Liver (tissue), 9 donors: ENCODE data around the gene NFU1. TPM values are rescaled to one million over a fixed set of nuclear protein-coding genes. Genes with fewer than 3 reads are reported as not detected.
"Not testable (repeated sequence)": the region's sequence is repeated elsewhere in the genome, so short reads cannot be mapped to it uniquely, and the experiment has no call there.

Source experiments
- DNase-seq: peaks from one replicate; pipeline ENCODE4 v3.0.0-alpha.2; 2017; ENCODE audit warnings: low spot score
- H3K27ac ChIP-seq, 2 donors: one replicate each; pipeline ENCODE4 v1.7.0; 2013; ENCODE audit warnings: inconsistent platforms in 2 of 2, low read length in 2 of 2, control low read depth in 1 of 2, low read depth in 1 of 2, mild to moderate bottlenecking in 1 of 2
- H3K27me3 ChIP-seq, 4 donors: one replicate each; pipeline versions ENCODE4 v1.6.1 to v1.7.0; 2013; ENCODE audit warnings: low read length in 3 of 4, inconsistent platforms in 1 of 4, mild to moderate bottlenecking in 1 of 4, moderate library complexity in 1 of 4; ENCODE audit not compliant: control insufficient read depth in 4 of 4, insufficient read depth in 4 of 4
- H3K36me3 ChIP-seq, 4 donors: one replicate each; pipeline versions ENCODE4 v1.6.1 to v1.7.0; 2013; ENCODE audit warnings: low read length in 3 of 4, mild to moderate bottlenecking in 3 of 4, low read depth in 1 of 4, moderate library complexity in 1 of 4; ENCODE audit not compliant: control insufficient read depth in 4 of 4, insufficient read depth in 3 of 4
- H3K4me1 ChIP-seq, 4 donors: one replicate each; pipeline versions ENCODE4 v1.6.1 to v1.7.0; 2013; ENCODE audit warnings: low read length in 3 of 4, mild to moderate bottlenecking in 3 of 4, moderate library complexity in 1 of 4; ENCODE audit not compliant: control insufficient read depth in 4 of 4, insufficient read depth in 4 of 4
- H3K4me3 ChIP-seq, 3 donors: one replicate each; pipeline versions ENCODE4 v1.6.1 to v1.7.0; 2013; ENCODE audit warnings: low read length in 3 of 3, control low read depth in 1 of 3, low read depth in 1 of 3, mild to moderate bottlenecking in 1 of 3
- H3K9ac ChIP-seq, 2 donors: one replicate each; pipeline ENCODE4 v1.7.0; 2013; ENCODE audit warnings: low read length in 2 of 2, mild to moderate bottlenecking in 2 of 2, moderate library complexity in 2 of 2, control low read depth in 1 of 2, low read depth in 1 of 2
- H3K9me3 ChIP-seq, 4 donors: one replicate each; pipeline versions ENCODE4 v1.6.1 to v1.7.0; 2013; ENCODE audit warnings: low read length in 3 of 4; ENCODE audit not compliant: control insufficient read depth in 4 of 4
- ATF3 ChIP-seq: IDR thresholded peaks from 2 replicates; pipeline ENCODE4 v1.6.1; 2016; ENCODE audit warnings: antibody characterized with exemption
- CTCF ChIP-seq: fragments of 150-350 bp; IDR thresholded peaks from 2 replicates; pipeline ENCODE4 v1.5.1; 2017; ENCODE audit warnings: improper control_type of control experiment, low read depth, low read length; ENCODE audit not compliant: missing input control
- EGR1 ChIP-seq, 2 donors: IDR thresholded peaks; 2 replicates each; pipeline ENCODE4 v1.6.1; 2016 to 2018; ENCODE audit warnings: antibody characterized with exemption in 2 of 2, low read depth in 2 of 2
- FOXA1 ChIP-seq: IDR thresholded peaks from 2 replicates; pipeline ENCODE4 v1.6.1; 2016; ENCODE audit warnings: antibody characterized with exemption
- FOXA2 ChIP-seq: IDR thresholded peaks from 2 replicates; pipeline ENCODE4 v1.6.1; 2016; ENCODE audit warnings: antibody characterized with exemption
- HNF4A ChIP-seq, 2 donors: conservative IDR thresholded peaks; 2 replicates each; pipeline ENCODE4 v1.6.1; 2016; ENCODE audit warnings: antibody characterized with exemption in 2 of 2, mild to moderate bottlenecking in 2 of 2
- JUND ChIP-seq, 2 donors: IDR thresholded peaks; 2 replicates each; pipeline ENCODE4 v1.6.1; 2016; ENCODE audit warnings: antibody characterized with exemption in 2 of 2
- NR2F2 ChIP-seq: IDR thresholded peaks from 2 replicates; pipeline ENCODE4 v1.6.1; 2016; ENCODE audit warnings: antibody characterized with exemption
- RAD21 ChIP-seq, 2 donors: IDR thresholded peaks; 2 replicates each; pipeline ENCODE4 v1.6.1; 2016; ENCODE audit warnings: antibody characterized with exemption in 2 of 2, mild to moderate bottlenecking in 2 of 2
- REST ChIP-seq: IDR thresholded peaks from 2 replicates; pipeline ENCODE4 v1.6.1; 2016; ENCODE audit warnings: antibody characterized with exemption, mild to moderate bottlenecking
- SP1 ChIP-seq: IDR thresholded peaks from 2 replicates; pipeline ENCODE4 v1.6.1; 2018; ENCODE audit warnings: antibody characterized with exemption, mild to moderate bottlenecking
- TAF1 ChIP-seq: conservative IDR thresholded peaks from 2 replicates; pipeline ENCODE4 v1.6.1; 2016; ENCODE audit warnings: antibody characterized with exemption, mild to moderate bottlenecking
- YY1 ChIP-seq: IDR thresholded peaks from 2 replicates; pipeline ENCODE4 v1.6.1; 2016; ENCODE audit warnings: antibody characterized with exemption, mild to moderate bottlenecking
- ZBTB33 ChIP-seq: IDR thresholded peaks from 2 replicates; pipeline ENCODE4 v1.6.1; 2016; ENCODE audit warnings: antibody characterized with exemption
- WGBS: extraction: QIAGEN DNeasy Blood & Tissue Kit; methylation state at CpG from one replicate; pipeline ENCODE4 v1.1.7; 2013; 5-methylcytosine and 5-hydroxymethylcytosine counted together
- polyA plus RNA-seq, 2 donors: library from polyadenylated mRNA; stranded (reverse) in 1 of 2; unstranded in 1 of 2; fragments of 200-250 nt in 1 of 2; fragments of >200 nt in 1 of 2; fragmentation: Nextera tagmentation in 1 of 2; extraction: Ambion mirVana in 1 of 2; gene quantifications; one replicate each; pipeline versions ENCODE4 v1.2.1 to v1.2.3, GENCODE V29; 2013 to 2015
- total RNA-seq, 2 donors: library from RNA; depleted of rRNA; stranded (reverse); fragments of >200 nt; gene quantifications; one replicate each; pipeline ENCODE4 v1.2.3, GENCODE V29; 2014
- donor health status: healthy.
- donor health status: healthy.
- donor health status: healthy.
- donor health status: healthy.
- donor health status: healthy.

NFU1 gene
- total and polyA plus RNA-seq, 4 donors = 7.4 to 37.4 (median 16.0) TPM

- TF ChIP-seq HNF4A (conservative IDR thresholded peaks at IDR 0.05) = no peak
- TF ChIP-seq TAF1 = no peak
These were observed 12.7 kb upstream of the NFU1 start (continued) for GRCh38 chr2:69449906-69450305.

- not testable (repeated sequence) for H3K4me3 ChIP-seq, H3K9ac ChIP-seq, DNase-seq, H3K27ac ChIP-seq, H3K9me3 ChIP-seq, H3K27me3 ChIP-seq, H3K4me1 ChIP-seq, H3K36me3 ChIP-seq
- 88% methylated on average over 3 of the region's 3 CpGs for WGBS
These were observed 6.4 kb upstream of the NFU1 start for GRCh38 chr2:69443673-69444072.

- H3K4me1 ChIP-seq = peaks cover 0 to 10% (median 5%) of the 10 kb centered on the region in 4 donors
- H3K27ac ChIP-seq = not testable (repeated sequence)
- 96% methylated on average over 2 of the region's 2 CpGs for WGBS
These were observed 2.3 kb upstream of the NFU1 start for GRCh38 chr2:69439499-69439898.

GRCh38 chr2:69438580-69438979 is 1.3 kb upstream of the NFU1 start:
- H3K4me3 ChIP-seq = no peak overlapping the region
- peaks cover 0 to 10% (median 5%) of the 10 kb centered on the region in 4 donors for H3K4me1 ChIP-seq
- no peaks in the 10 kb centered on the region for H3K36me3 ChIP-seq
- 96% methylated on average over 6 of the region's 6 CpGs for WGBS
- TF ChIP-seq CTCF (no peak), JUND (IDR thresholded peaks at IDR 0.05) (no peak), YY1 (no peak), REST (no peak), ZBTB33 (no peak), FOXA1 (no peak), NR2F2 (no peak), FOXA2 (no peak), EGR1 (IDR thresholded peaks at IDR 0.05; ENCODE audit: low read depth in 2 of 2) (no peak), HNF4A (conservative IDR thresholded peaks at IDR 0.05) (no peak), RAD21 (IDR thresholded peaks at IDR 0.05) (no peak), ATF3 (no peak), SP1 (no peak), TAF1 (no peak)
- H3K27me3 ChIP-seq = no peaks in the 10 kb centered on the region
- DNase-seq = no peak
- H3K9me3 ChIP-seq = no peaks in the 10 kb centered on the region
- no peak overlapping the region for H3K27ac ChIP-seq
- H3K9ac ChIP-seq = no peak overlapping the region

More at GRCh38 chr2:69439499-69439898, 2.3 kb upstream of the NFU1 start:
- H3K4me3 ChIP-seq, H3K36me3 ChIP-seq, H3K9ac ChIP-seq, H3K9me3 ChIP-seq, H3K27me3 ChIP-seq, DNase-seq: not testable (repeated sequence)
